NCI-H748 (cell line): ENCODE data around the gene SWI5.

Source experiments
- DNase-seq: peaks from one replicate; lab custom pipeline; 2025; ENCODE audit not compliant: unreplicated experiment; lab: John Stamatoyannopoulos, UW

SWI5 gene

GRCh38 chr9:128251732-128252100 is 24.4 kb upstream of the SWI5 start:
- DNase-seq, result no peak

GRCh38 chr9:128252317-128253139 is 23.5 kb upstream of the SWI5 start:
- no peak for DNase-seq

GRCh38 chr9:128253140-128253990 is 22.7 kb upstream of the SWI5 start:
- DNase-seq, result no peak

GRCh38 chr9:128253991-128254346 is 22.1 kb upstream of the SWI5 start:
- DNase-seq, result no peak

- DNase-seq, result no peak
These were observed 21.7 kb upstream of the SWI5 start for GRCh38 chr9:128254362-128254761.

- DNase-seq, result peak; percentile 66
These were observed 21.0 kb upstream of the SWI5 start for GRCh38 chr9:128254855-128255759.

GRCh38 chr9:128257086-128257825 is 18.8 kb upstream of the SWI5 start:
- DNase-seq, result no peak

GRCh38 chr9:128257907-128258306 is 18.2 kb upstream of the SWI5 start:
- no peak for DNase-seq

- DNase-seq, result no peak
These were observed 17.8 kb upstream of the SWI5 start for GRCh38 chr9:128258326-128258725.

GRCh38 chr9:128259156-128259555 is 16.9 kb upstream of the SWI5 start:
- DNase-seq, result no peak

GRCh38 chr9:128260340-128260739 is 15.7 kb upstream of the SWI5 start:
- no peak for DNase-seq

- DNase-seq, result no peak
These were observed 13.4 kb upstream of the SWI5 start for GRCh38 chr9:128262687-128263086.

GRCh38 chr9:128265348-128265847 is 10.7 kb upstream of the SWI5 start:
- DNase-seq, result no peak

GRCh38 chr9:128266868-128267590 is 9.0 kb upstream of the SWI5 start:
- no peak for DNase-seq

GRCh38 chr9:128271112-128271511 is 5.0 kb upstream of the SWI5 start:
- DNase-seq, result no peak

GRCh38 chr9:128271512-128271911 is 4.6 kb upstream of the SWI5 start:
- no peak for DNase-seq

GRCh38 chr9:128274245-128274644 is 1.8 kb upstream of the SWI5 start:
- DNase-seq, result no peak

- DNase-seq, result peak; percentile 43
These were observed 673 bp upstream of the SWI5 start, which contains the start of gene GOLGA2 for GRCh38 chr9:128275198-128276007. Gene GOLGA2, minus strand, starts transcription at chr9:128276007. Its CDS starts 31 bp downstream, at chr9:128275976.
